ENCODE results near the gene DNAH6.
A peak's percentile ranks its signal among the peaks of the same experiment; 100 is the strongest.
"Not testable (repeated sequence)": the region's sequence is repeated elsewhere in the genome, so short reads cannot be mapped to it uniquely, and the experiment has no call there.

DNAH6 gene

GRCh38 chr2:84846041-84846663, 329.9 kb downstream of the DNAH6 start:
- peak; percentile 92 to 94 for DNase-seq

GRCh38 chr2:84846741-84847142, 330.4 kb downstream of the DNAH6 start:
- DNase-seq, result no peak

DNA sequence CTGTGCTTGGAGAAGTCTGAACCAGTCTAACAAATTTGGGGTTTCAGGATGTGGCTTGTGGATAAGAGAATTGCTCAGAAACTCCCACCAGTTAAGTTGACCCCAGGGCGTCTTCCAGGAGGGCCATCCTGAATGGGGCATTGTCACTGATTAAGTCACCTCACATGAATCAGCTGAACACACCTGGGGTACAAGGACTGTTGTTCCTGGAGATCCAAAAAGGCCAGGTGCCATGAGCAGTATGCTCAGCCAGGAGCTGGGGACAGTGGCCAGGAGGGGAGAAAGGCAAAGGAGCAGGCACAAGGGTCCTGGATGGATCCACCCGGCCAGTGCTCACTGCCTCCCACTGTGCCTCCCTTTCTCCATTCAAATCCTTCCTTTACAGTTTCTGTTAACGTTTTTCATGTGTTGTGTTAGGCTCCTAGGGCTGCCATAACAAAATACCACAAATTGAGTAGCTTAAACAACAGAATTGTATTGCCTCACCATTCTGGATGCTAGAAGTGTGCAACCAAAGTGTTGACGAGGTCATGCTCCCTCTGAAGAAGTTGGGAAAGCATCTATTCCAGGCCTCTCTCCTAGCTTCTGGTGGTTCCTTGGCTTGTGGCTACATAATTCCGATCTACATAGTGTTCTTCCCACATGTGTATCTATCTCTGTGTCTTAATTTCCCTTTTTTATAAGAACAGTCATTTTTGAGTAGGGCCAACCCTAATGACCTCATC, 331.2 kb downstream of the DNAH6 start:
- DNase-seq, result no peak

DNA sequence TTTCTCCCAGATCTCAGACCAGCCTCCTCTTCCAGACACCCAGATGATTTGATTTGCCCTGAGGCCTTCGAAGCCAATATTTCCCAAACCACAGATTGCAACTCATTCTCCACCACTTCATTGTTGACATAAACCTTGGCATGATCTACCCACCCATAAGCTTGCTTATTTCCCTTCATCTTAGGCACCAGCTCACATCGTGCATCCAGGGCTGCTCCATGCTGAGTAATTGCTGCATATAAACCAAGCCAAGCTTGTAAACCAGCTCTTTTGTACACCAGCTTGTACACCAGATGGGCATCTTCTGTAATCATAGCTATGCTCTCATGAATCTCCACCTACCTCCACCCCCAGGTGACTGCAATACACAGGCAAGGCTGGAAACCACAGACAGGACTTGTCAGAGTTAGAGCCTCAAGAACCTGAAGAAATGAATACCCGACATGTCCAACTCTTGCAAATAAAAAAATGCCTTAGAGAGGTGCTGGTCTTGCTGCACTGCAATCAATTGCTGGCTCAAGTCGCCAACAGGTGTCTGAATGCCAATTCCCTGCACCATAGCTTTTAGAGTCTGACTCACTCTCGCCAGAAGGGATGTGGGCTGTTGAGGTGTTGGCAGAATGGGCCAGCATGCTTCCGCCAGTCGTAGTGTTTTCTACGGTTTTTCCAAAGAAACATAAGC, 333.1 kb downstream of the DNAH6 start:
- no peak for DNase-seq

DNA sequence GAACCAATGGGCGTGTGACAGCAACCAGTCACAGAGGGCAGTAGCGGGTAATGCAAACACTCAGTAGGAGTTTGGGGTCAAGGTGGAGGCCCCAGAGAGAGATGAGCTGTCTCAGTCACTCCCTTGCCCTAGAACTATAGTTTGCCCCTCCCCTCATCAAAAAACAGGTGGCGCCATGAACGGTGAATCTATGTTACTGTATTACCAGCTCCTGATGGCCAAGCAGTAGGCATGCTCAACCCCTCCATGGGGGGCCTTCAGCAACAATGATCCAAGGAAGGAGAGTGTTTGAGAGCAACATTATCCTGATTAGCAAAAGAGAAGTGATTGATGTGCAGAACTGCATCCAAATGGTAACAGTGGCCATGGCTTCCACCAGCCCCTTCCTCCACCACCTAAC, 334.2 kb downstream of the DNAH6 start:
- DNase-seq, result no peak

GRCh38 chr2:84851876-84852275, 335.6 kb downstream of the DNAH6 start:
- no peak for DNase-seq

- no peak for DNase-seq
Measured at GRCh38 chr2:84854850-84855249, 338.6 kb downstream of the DNAH6 start.

DNA sequence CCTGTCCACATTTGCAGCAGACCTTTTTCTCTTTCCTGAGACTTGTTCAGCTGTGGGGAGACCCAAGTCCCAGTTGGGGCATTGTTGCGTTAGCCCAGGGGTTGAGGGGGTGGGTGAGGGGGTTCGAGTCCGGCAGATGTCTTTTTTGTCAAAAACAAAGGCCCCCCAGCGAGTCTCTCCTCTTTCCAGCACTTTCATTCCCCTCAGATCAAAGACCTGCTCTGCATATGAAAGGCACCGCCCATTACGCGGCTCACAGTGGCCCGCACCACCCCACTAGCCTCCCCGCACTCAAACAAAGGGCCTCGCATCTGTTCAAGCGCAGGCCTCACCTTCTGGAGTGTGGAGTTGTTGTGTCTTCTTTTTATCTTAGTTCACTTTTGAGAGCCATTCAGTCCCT, 339.4 kb downstream of the DNAH6 start:
- DNase-seq, result no peak

DNA sequence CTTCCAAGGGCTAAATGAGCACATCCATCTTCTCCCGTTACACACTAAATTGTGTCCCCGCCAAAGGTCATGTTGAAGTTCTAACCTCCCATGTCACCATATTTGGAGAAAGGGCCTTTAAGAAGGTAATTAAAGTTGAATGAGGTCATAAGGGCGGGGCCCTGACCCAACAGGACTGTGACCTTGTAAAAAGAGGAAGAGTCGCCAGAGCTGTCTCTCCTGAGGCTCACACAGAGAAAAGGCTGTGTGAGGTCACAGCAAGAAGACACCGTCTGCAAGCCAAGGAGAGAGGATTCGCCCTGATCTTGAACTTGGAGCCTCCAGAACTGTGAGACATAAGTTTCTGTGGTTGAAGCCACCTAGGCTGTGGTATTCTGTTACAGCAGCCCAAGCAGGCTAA, 340.5 kb downstream of the DNAH6 start:
- peak; percentile 55 to 56 for DNase-seq

DNA sequence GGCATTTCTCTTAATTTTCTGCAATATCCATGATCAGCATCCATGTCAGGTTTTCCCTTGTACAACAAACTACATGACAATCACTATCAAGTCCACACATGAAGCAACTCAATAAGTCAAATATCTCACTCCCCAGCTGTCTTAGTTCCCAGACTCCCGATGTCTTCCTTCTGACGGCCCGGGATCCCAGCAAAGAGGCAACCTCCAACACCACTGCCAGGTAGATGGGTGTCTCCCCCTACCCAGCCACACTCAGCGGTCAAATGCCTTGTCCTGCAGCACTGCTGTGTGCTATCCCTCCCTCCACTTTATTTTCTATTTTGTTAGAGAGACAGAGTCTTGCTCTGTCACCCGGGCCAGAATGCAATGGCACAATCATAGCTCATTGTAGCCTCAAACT, 341.3 kb downstream of the DNAH6 start:
- DNase-seq, result no peak

DNA sequence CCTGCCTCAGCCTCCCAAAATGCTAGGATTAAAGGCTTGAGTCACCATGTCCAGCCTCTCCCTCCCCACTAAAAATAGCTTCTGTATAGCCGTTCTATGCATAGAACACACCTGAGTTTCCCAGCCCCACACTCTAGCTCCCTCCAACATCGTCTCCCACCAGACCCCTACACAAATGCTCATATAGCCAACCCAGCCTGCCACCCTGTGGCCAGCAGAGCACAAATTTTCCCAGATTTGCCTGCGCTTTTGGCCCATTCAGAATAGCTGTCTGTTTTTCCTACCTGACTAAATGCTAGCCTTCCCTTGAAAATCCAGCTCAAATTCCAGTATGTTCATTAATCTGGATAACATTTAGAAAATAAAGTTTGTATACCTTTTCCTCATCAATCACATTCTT, 341.8 kb downstream of the DNAH6 start:
- DNase-seq, result no peak

- no peak for DNase-seq
Measured at GRCh38 chr2:84858937-84859336, 342.6 kb downstream of the DNAH6 start.

GRCh38 chr2:84861539-84861938, 345.2 kb downstream of the DNAH6 start:
- no peak for DNase-seq

DNA sequence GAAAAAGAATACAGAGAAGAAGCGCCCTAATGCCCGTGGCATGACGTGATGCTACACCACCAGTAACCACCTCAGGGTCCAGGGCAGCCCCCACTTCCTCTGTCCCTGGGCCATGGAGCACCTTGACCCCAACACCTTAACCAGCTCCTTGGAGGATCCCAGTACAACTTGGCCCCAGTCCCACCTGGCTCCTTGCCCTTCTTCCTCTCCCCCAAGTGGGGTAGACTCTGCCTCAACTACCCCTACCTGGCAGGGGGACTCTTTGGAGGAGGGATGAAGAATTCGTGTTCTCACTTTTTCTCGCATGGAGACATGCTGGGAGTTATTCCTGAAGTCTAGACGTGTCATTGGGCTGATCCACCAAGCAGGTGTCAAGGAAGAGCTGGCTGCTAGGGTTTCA, 345.7 kb downstream of the DNAH6 start:
- no peak for DNase-seq

GRCh38 chr2:84865181-84865783, 349.0 kb downstream of the DNAH6 start:
- DNase-seq, result peak; percentile 62 to 66

DNA sequence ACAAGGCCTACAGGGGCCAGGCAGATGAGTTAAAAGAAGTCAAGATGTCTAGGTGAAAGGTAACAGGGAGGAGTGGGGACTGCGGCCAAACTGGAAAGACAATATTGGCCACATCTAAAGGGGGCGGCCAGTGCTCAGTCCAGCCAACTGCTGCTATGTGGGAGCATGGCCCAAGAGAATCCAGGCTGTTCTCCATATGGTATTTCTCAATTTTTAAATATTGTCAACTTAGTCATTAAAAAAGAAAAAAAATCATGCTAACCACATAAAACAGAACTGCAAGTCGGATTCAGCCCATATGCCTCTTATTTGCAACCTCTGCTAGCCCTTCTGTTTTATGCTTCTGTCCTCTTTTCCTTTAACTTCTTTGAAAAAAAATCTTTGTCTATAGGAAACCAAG, 349.8 kb downstream of the DNAH6 start:
- no peak for DNase-seq

GRCh38 chr2:84868327-84868726, 352.0 kb downstream of the DNAH6 start:
- DNase-seq, result not testable (repeated sequence)

Data from Kasumi-1 (cell line).